Stomach (tissue), 9 donors: ENCODE results near the gene DCDC2C. TPM values are rescaled to one million over a fixed set of nuclear protein-coding genes. Genes with fewer than 3 reads are reported as not detected.

Experiments used
- DNase-seq, 2 donors: peaks; one replicate each; pipeline versions ENCODE4 v3.0.0 to v3.0.0-alpha.2; 2013 to 2019
- H3K27ac ChIP-seq, 5 donors: fragments of 200-600 bp in 4 of 5; sonication (generic) in 4 of 5; one replicate each; pipeline ENCODE4 v1.5.1; 2013 to 2019; ENCODE audit warnings: mild to moderate bottlenecking in 1 of 5, moderate library complexity in 1 of 5
- H3K27me3 ChIP-seq, 3 donors: fragments of 200-600 bp; sonication (generic); one replicate each; pipeline ENCODE4 v1.5.1; 2017 to 2019; ENCODE audit warnings: mixed run types in 1 of 3
- H3K36me3 ChIP-seq, 4 donors: fragments of 200-600 bp; sonication (generic); 1 replicate in 3 of 4; 2 replicates in 1 of 4; pipeline ENCODE4 v1.5.1; 2016 to 2019
- H3K4me1 ChIP-seq, 4 donors: fragments of 200-600 bp; sonication (generic); one replicate each; pipeline ENCODE4 v1.5.1; 2016 to 2019
- H3K4me3 ChIP-seq, 4 donors: fragments of 200-600 bp; sonication (generic) in 3 of 4; one replicate each; pipeline ENCODE4 v1.5.1; 2016 to 2019; ENCODE audit warnings: mild to moderate bottlenecking in 1 of 4
- H3K9me3 ChIP-seq, 4 donors: fragments of 200-600 bp; sonication (generic); one replicate each; pipeline ENCODE4 v1.5.1; 2016 to 2019
- EP300 ChIP-seq: sonication (generic); formaldehyde crosslinking; IDR thresholded peaks from one replicate; pipeline ENCODE4 v1.6.1; 2017; ENCODE audit warnings: antibody characterized with exemption
- POLR2A ChIP-seq, 4 donors: fragments of 450-650 bp; IDR thresholded peaks; one replicate each; pipeline ENCODE4 v1.6.1; 2016; ENCODE audit warnings: antibody characterized with exemption in 4 of 4, control low read depth in 2 of 4, mild to moderate bottlenecking in 1 of 4, moderate library complexity in 1 of 4
- POLR2AphosphoS5 ChIP-seq, 3 donors: sonication (generic); formaldehyde crosslinking; IDR thresholded peaks; one replicate each; pipeline ENCODE4 v1.6.1; 2016; ENCODE audit warnings: antibody characterized with exemption in 3 of 3
- WGBS, 5 donors: extraction: QIAGEN DNeasy Blood & Tissue Kit in 3 of 5; methylation state at CpG; one replicate each; pipeline versions ENCODE4 v1.1.5 to v1.1.7; 2013 to 2018; 5-methylcytosine and 5-hydroxymethylcytosine counted together
- intact Hi-C: fragments of 100-400 bp; cut with DNase I; formaldehyde crosslinking; loops from one replicate; pipeline ENCODE4 v1.15.1; 2023; ENCODE audit warnings: low total_unique reads
- polyA plus RNA-seq, 3 donors: library from polyadenylated mRNA; stranded (reverse); fragments of 200-250 nt; gene quantifications; one replicate each; pipeline ENCODE4 v1.2.3, GENCODE V29; 2013
- total RNA-seq, 5 donors: library from RNA; depleted of rRNA; stranded (reverse); fragments of >200 nt; gene quantifications; one replicate each; pipeline versions ENCODE4 v1.1.0 to v1.2.3, GENCODE V29; 2014 to 2016
- TF ChIP-seq, protein P1 (sequence below), 7 experiments: fragments of 450-650 bp in 4 of 7; fragments of 200-600 bp in 3 of 7; sonication (generic) in 3 of 7; IDR thresholded peaks; one replicate each; pipeline ENCODE4 v1.5.1; 2016 to 2019; ENCODE audit warnings: antibody characterized with exemption in 7 of 7, control low read depth in 2 of 7, mild to moderate bottlenecking in 1 of 7
- donor health status: healthy with polysubstance abuse.
- donor health status: Bipolar disorder and iron deficiency.
- donor health status: healthy.

DCDC2C gene
- total and polyA plus RNA-seq, 8 donors, result not detected

DNA sequence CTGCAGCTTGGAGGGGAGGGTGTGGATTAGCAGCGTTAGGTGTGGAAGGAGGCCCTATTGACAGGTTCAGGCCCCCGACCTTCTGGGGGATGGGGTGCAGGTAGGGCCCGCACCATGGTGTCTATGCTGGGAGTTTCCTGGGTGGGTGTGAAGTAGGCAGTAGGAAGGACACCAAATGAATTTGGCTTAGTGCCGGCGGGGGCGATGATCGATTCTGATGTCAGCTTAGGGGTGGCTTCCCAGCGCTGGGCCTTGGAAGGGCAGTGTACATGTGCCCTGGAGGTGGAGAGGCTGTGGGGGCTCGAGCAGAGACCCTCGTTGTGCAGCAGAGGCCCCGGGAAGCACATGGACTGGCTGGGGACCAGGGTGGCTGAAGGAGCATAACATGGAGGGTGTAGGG lies 21.6 kb downstream of the DCDC2C start:
- TF ChIP-seq EP300 (no peak), POLR2A (IDR thresholded peaks at IDR 0.05) (no peak), POLR2AphosphoS5 (IDR thresholded peaks at IDR 0.05) (no peak)
- TF ChIP-seq, protein P1, sequence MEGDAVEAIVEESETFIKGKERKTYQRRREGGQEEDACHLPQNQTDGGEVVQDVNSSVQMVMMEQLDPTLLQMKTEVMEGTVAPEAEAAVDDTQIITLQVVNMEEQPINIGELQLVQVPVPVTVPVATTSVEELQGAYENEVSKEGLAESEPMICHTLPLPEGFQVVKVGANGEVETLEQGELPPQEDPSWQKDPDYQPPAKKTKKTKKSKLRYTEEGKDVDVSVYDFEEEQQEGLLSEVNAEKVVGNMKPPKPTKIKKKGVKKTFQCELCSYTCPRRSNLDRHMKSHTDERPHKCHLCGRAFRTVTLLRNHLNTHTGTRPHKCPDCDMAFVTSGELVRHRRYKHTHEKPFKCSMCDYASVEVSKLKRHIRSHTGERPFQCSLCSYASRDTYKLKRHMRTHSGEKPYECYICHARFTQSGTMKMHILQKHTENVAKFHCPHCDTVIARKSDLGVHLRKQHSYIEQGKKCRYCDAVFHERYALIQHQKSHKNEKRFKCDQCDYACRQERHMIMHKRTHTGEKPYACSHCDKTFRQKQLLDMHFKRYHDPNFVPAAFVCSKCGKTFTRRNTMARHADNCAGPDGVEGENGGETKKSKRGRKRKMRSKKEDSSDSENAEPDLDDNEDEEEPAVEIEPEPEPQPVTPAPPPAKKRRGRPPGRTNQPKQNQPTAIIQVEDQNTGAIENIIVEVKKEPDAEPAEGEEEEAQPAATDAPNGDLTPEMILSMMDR (IDR thresholded peaks at IDR 0.05), result no peak
- H3K9me3 ChIP-seq, result peaks cover 0 to 6% (median 0%) of the 10 kb centered on the region in 4 donors
- intact Hi-C loops, result no loop called here
- WGBS, 5 donors, result 78 to 84% (median 81%) methylated on average over 11 of the region's 11 CpGs
- H3K36me3 ChIP-seq, result no peaks in the 10 kb centered on the region
- no peak overlapping the region for H3K4me3 ChIP-seq
- peaks cover 0 to 6% (median 4%) of the 10 kb centered on the region in 4 donors for H3K4me1 ChIP-seq
- DNase-seq, result no peak
- no peak overlapping the region for H3K27ac ChIP-seq
- H3K27me3 ChIP-seq, result peaks cover 0 to 40% (median 0%) of the 10 kb centered on the region in 3 donors

DNA sequence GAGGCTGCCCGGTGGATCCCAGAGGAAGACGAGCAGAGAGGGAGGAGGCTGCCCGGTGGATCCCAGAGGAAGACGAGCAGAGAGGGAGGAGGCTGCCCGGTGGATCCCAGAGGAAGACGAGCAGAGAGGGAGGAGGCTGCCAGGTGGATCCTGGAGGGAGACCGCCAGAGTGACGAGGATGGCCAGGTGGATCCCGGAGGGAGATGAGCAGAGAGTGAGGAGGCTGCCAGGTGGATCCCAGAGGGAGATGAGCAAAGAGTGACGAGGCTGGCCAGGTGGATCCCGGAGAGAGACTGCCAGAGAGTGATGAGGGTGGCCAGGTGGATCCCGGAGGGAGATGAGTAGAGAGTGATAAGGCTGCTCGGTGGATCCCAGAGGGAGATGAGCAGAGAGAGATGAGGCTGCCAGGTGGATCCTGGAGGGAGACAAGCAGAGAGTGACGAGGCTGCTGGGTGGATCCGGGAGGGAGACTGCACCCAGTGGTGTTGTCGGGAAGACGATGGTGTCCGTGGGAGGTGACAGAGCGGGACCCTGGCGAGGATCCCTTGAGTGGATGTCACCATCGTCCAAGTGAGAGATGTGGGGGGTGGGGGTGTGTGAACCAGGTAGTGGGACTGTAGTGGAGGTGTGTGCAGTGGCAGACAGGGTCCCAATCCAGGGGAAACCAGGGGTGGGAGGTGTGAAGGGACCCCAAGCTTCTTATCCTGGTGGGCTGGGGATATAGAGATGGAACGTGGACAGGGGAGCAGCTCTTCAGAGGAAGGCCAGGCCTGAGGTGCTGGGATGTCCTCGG lies 22.3 kb downstream of the DCDC2C start:
- no peak overlapping the region for H3K27ac ChIP-seq
- no peaks in the 10 kb centered on the region for H3K36me3 ChIP-seq
- TF ChIP-seq EP300 (no peak), POLR2A (IDR thresholded peaks at IDR 0.05) (no peak), POLR2AphosphoS5 (IDR thresholded peaks at IDR 0.05) (no peak)
- TF ChIP-seq, protein P1 (IDR thresholded peaks at IDR 0.05), result no peak
- WGBS, 5 donors, result 73 to 82% (median 82%) methylated on average over 23 of the region's 23 CpGs
- H3K4me1 ChIP-seq, result peaks cover 0 to 6% (median 4%) of the 10 kb centered on the region in 4 donors
- peak in 1 of 2 donors; percentile 35 for DNase-seq
- no peak overlapping the region for H3K4me3 ChIP-seq
- no peaks in the 10 kb centered on the region for H3K9me3 ChIP-seq
- intact Hi-C loops, result no loop called here
- peaks cover 0 to 41% (median 0%) of the 10 kb centered on the region in 3 donors for H3K27me3 ChIP-seq

DNA sequence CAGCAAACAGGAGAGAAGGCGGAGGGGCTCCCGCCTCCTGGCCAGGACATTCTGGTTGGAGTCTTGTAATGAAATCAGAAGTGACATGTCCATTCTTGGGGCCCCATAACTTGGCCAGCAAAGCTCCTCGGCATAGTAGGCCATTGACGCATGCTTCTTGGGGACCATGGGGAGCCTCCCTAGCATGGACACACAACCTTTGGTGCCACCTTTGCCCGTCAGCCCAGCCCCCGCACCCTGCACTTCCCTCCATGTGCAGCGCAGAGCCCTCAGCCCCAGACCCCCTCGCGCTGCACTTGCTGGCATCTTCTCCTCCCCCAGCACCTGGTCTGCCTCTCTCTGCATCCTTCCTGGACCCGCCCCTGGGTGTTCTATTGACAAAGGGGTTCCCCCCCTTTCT lies 23.1 kb downstream of the DCDC2C start:
- Histone ChIP-seq H3K4me3 (no peak overlapping the region), H3K27ac (no peak overlapping the region), H3K4me1 (peaks cover 0 to 6% (median 4%) of the 10 kb centered on the region in 4 donors), H3K9me3 (no peaks in the 10 kb centered on the region), H3K27me3 (peaks cover 0 to 41% (median 0%) of the 10 kb centered on the region in 3 donors), H3K36me3 (no peaks in the 10 kb centered on the region)
- intact Hi-C loops, result no loop called here
- 69 to 86% (median 80%) methylated on average over 10 of the region's 10 CpGs for WGBS, 5 donors
- DNase-seq, result no peak
- TF ChIP-seq POLR2A (IDR thresholded peaks at IDR 0.05), result no peak
- no peak for TF ChIP-seq EP300
- TF ChIP-seq, protein P1 (IDR thresholded peaks at IDR 0.05), result no peak
- TF ChIP-seq POLR2AphosphoS5 (IDR thresholded peaks at IDR 0.05), result no peak

DNA sequence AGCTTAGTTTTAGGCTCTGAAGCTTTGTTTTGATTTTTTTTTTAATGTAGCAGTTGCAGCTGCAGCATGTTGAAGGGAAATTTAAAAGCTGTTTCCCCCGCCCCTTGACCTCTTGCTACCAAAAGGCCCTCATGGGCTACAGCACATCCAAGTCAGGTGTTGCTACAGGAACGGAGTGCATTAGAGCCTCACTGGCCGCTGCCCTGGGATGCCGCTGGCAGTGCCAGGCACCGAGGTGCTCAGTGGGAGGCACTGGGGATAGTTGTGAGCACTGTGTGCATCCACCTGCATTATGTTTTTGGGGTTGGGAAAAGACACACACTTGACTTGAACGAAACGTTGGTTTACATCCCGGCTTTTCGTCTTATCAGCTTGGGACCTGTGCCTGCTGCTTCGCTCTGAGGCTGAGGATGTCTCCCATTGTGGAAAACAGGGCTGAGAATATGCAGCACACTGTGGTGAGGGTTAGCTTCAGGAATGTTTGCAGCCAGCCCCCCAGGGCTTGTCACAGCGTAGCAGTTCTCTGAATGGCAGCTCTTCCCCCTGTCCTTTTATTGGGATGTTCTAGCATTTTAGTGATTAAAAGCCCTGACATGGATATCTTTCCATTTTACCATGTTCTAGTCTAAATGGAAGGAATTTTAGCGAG lies 24.1 kb downstream of the DCDC2C start:
- intact Hi-C loops, result no loop called here
- Histone ChIP-seq H3K9me3 (no peaks in the 10 kb centered on the region), H3K27me3 (peaks cover 0 to 41% (median 0%) of the 10 kb centered on the region in 3 donors), H3K27ac (no peak overlapping the region), H3K4me1 (peaks cover 0 to 6% (median 4%) of the 10 kb centered on the region in 4 donors), H3K36me3 (no peaks in the 10 kb centered on the region), H3K4me3 (no peak overlapping the region)
- DNase-seq, result no peak
- 48 to 70% (median 56%) methylated on average over 12 of the region's 12 CpGs for WGBS, 5 donors
- TF ChIP-seq POLR2AphosphoS5 (IDR thresholded peaks at IDR 0.05) (no peak), EP300 (no peak), POLR2A (IDR thresholded peaks at IDR 0.05) (no peak)
- TF ChIP-seq, protein P1 (IDR thresholded peaks at IDR 0.05), result no peak
